Ishikawa (cell line): ENCODE data around the gene DYNC1H1.

Experiments
- CEBPB ChIP-seq: IDR thresholded peaks from 2 replicates; pipeline ENCODE4 v1.6.1; 2012
- CREB1 ChIP-seq: IDR thresholded peaks from 2 replicates; pipeline ENCODE4 v1.6.1; 2012; ENCODE audit warnings: low read depth
- EGR1 ChIP-seq: IDR thresholded peaks from 2 replicates; pipeline ENCODE4 v1.6.1; 2012
- EP300 ChIP-seq: IDR thresholded peaks from 2 replicates; pipeline ENCODE4 v1.6.1; 2012; ENCODE audit warnings: borderline replicate concordance
- FOXM1 ChIP-seq: IDR thresholded peaks from 2 replicates; pipeline ENCODE4 v1.6.1; 2012; ENCODE audit warnings: low read depth, borderline replicate concordance
- MAX ChIP-seq: IDR thresholded peaks from 2 replicates; pipeline ENCODE4 v1.6.1; 2012
- NFIC ChIP-seq: IDR thresholded peaks from 2 replicates; pipeline ENCODE4 v1.6.1; 2012
- RAD21 ChIP-seq: IDR thresholded peaks from 2 replicates; pipeline ENCODE4 v1.6.1; 2012; ENCODE audit warnings: low read depth
- REST ChIP-seq: IDR thresholded peaks from 2 replicates; pipeline ENCODE4 v1.6.1; 2012; ENCODE audit warnings: low read depth, mild to moderate bottlenecking
- TAF1 ChIP-seq: IDR thresholded peaks from 2 replicates; pipeline ENCODE4 v1.6.1; 2012; ENCODE audit warnings: low read depth, mild to moderate bottlenecking
- TCF12 ChIP-seq: IDR thresholded peaks from 2 replicates; pipeline ENCODE4 v1.6.1; 2012; ENCODE audit warnings: low read depth
- TEAD4 ChIP-seq: IDR thresholded peaks from 2 replicates; pipeline ENCODE4 v1.6.1; 2012
- USF1 ChIP-seq: IDR thresholded peaks from 2 replicates; pipeline ENCODE4 v1.6.1; 2012
- YY1 ChIP-seq: IDR thresholded peaks from 2 replicates; pipeline ENCODE4 v1.6.1; 2012; ENCODE audit warnings: low read depth
- ZBTB7A ChIP-seq: IDR thresholded peaks from 2 replicates; pipeline ENCODE4 v1.6.1; 2012; ENCODE audit warnings: low read depth

DYNC1H1 gene

GRCh38 chr14:101986953-101987352, 22.6 kb downstream of the DYNC1H1 start:
- no peak for TF ChIP-seq EGR1

GRCh38 chr14:101988377-101988776, 24.0 kb downstream of the DYNC1H1 start:
- TF ChIP-seq USF1, result no peak
- no peak for TF ChIP-seq TEAD4
- TF ChIP-seq RAD21, result no peak
- TF ChIP-seq YY1, result no peak
- TF ChIP-seq TAF1, result no peak
- no peak for TF ChIP-seq EGR1
- TF ChIP-seq FOXM1, result no peak
- TF ChIP-seq ZBTB7A, result no peak
- no peak for TF ChIP-seq TCF12

- TF ChIP-seq CREB1, result no peak
- TF ChIP-seq REST, result no peak
- TF ChIP-seq CEBPB, result no peak
- no peak for TF ChIP-seq EP300
- TF ChIP-seq TCF12, result no peak
- TF ChIP-seq TEAD4, result no peak
- no peak for TF ChIP-seq RAD21
- TF ChIP-seq NFIC, result no peak
- TF ChIP-seq EGR1, result no peak
- TF ChIP-seq TAF1, result no peak
- TF ChIP-seq ZBTB7A, result no peak
- no peak for TF ChIP-seq FOXM1
- no peak for TF ChIP-seq YY1
- no peak for TF ChIP-seq USF1
- no peak for TF ChIP-seq MAX
These were observed 27.0 kb downstream of the DYNC1H1 start for GRCh38 chr14:101991352-101991751.

GRCh38 chr14:101992708-101993107, 28.3 kb downstream of the DYNC1H1 start:
- TF ChIP-seq EP300 (no peak), REST (no peak), MAX (no peak), ZBTB7A (no peak), FOXM1 (no peak), EGR1 (no peak), NFIC (no peak), YY1 (no peak)

- TF ChIP-seq EP300 (no peak), ZBTB7A (no peak), YY1 (no peak), TCF12 (no peak), NFIC (no peak), REST (no peak), RAD21 (no peak), MAX (no peak), CEBPB (no peak), FOXM1 (no peak), TEAD4 (no peak), USF1 (no peak), EGR1 (no peak), TAF1 (no peak), CREB1 (no peak)
These were observed 33.3 kb downstream of the DYNC1H1 start for GRCh38 chr14:101997429-101998336.
